IPS-15b (cell line): ENCODE data around the gene RAD51B.
"Not testable (repeated sequence)": the region's sequence is repeated elsewhere in the genome, so short reads cannot be mapped to it uniquely, and the experiment has no call there.

Source experiments
- H3K27me3 ChIP-seq: one replicate; pipeline ENCODE4 v1.6.1; 2013; ENCODE audit warnings: low read length; ENCODE audit not compliant: control insufficient read depth, insufficient read depth
- H3K36me3 ChIP-seq: one replicate; pipeline ENCODE4 v1.6.1; 2013; ENCODE audit warnings: low read length; ENCODE audit not compliant: control insufficient read depth, insufficient read depth
- H3K4me1 ChIP-seq: one replicate; pipeline ENCODE4 v1.6.1; 2013; ENCODE audit warnings: mild to moderate bottlenecking, low read length; ENCODE audit not compliant: control insufficient read depth, insufficient read depth
- H3K4me3 ChIP-seq: one replicate; pipeline ENCODE4 v1.5.1; 2013; ENCODE audit warnings: low read depth, low read length
- H3K9ac ChIP-seq: one replicate; pipeline ENCODE4 v1.6.1; 2013; ENCODE audit warnings: low read depth, mild to moderate bottlenecking, low read length
- H3K9me3 ChIP-seq: one replicate; pipeline ENCODE4 v1.6.1; 2013; ENCODE audit warnings: mild to moderate bottlenecking, low read length; ENCODE audit not compliant: control insufficient read depth, insufficient read depth

Gene RAD51B

GRCh38 chr14:68182492-68182891, 362.9 kb downstream of the RAD51B start:
- Histone ChIP-seq H3K27me3 (peaks cover 5% of the 10 kb centered on the region), H3K4me3 (no peak overlapping the region), H3K4me1 (peaks cover 14% of the 10 kb centered on the region)

GRCh38 chr14:68186500-68187276, 367.1 kb downstream of the RAD51B start:
- H3K9ac ChIP-seq, result not testable (repeated sequence)

More at GRCh38 chr14:68182492-68182891, 362.9 kb downstream of the RAD51B start:
- H3K9ac ChIP-seq, result no peak overlapping the region
- no peaks in the 10 kb centered on the region for H3K9me3 ChIP-seq
- no peaks in the 10 kb centered on the region for H3K36me3 ChIP-seq

GRCh38 chr14:68188174-68188573, 368.6 kb downstream of the RAD51B start:
- Histone ChIP-seq H3K4me3 (no peak overlapping the region), H3K36me3 (no peaks in the 10 kb centered on the region), H3K4me1 (peaks cover 6% of the 10 kb centered on the region), H3K9ac (no peak overlapping the region), H3K9me3 (no peaks in the 10 kb centered on the region), H3K27me3 (no peaks in the 10 kb centered on the region)

More at GRCh38 chr14:68186500-68187276, 367.1 kb downstream of the RAD51B start:
- not testable (repeated sequence) for H3K27me3 ChIP-seq, H3K4me3 ChIP-seq, H3K36me3 ChIP-seq, H3K9me3 ChIP-seq, H3K4me1 ChIP-seq

- Histone ChIP-seq H3K27me3 (no peaks in the 10 kb centered on the region), H3K4me3 (no peak overlapping the region), H3K4me1 (peaks cover 12% of the 10 kb centered on the region), H3K36me3 (no peaks in the 10 kb centered on the region), H3K9me3 (no peaks in the 10 kb centered on the region), H3K9ac (no peak overlapping the region)
Observed at GRCh38 chr14:68190032-68190431, 370.5 kb downstream of the RAD51B start.

- no peak overlapping the region for H3K9ac ChIP-seq
- H3K4me1 ChIP-seq, result peaks cover 12% of the 10 kb centered on the region
- H3K9me3 ChIP-seq, result no peaks in the 10 kb centered on the region
- no peaks in the 10 kb centered on the region for H3K27me3 ChIP-seq
- H3K4me3 ChIP-seq, result no peak overlapping the region
- no peaks in the 10 kb centered on the region for H3K36me3 ChIP-seq
Observed at GRCh38 chr14:68191567-68192321, 372.2 kb downstream of the RAD51B start.

GRCh38 chr14:68192935-68193334, 373.4 kb downstream of the RAD51B start:
- Histone ChIP-seq H3K9me3 (no peaks in the 10 kb centered on the region), H3K36me3 (no peaks in the 10 kb centered on the region), H3K4me3 (no peak overlapping the region), H3K9ac (no peak overlapping the region), H3K27me3 (no peaks in the 10 kb centered on the region), H3K4me1 (peaks cover 16% of the 10 kb centered on the region)

- H3K9me3 ChIP-seq, result no peaks in the 10 kb centered on the region
- no peak overlapping the region for H3K9ac ChIP-seq
- H3K4me3 ChIP-seq, result no peak overlapping the region
- no peaks in the 10 kb centered on the region for H3K36me3 ChIP-seq
- peaks cover 19% of the 10 kb centered on the region for H3K4me1 ChIP-seq
- no peaks in the 10 kb centered on the region for H3K27me3 ChIP-seq
Observed at GRCh38 chr14:68193970-68194681, 374.5 kb downstream of the RAD51B start.

GRCh38 chr14:68195126-68195525, 375.5 kb downstream of the RAD51B start:
- H3K4me1 ChIP-seq, result peaks cover 29% of the 10 kb centered on the region

GRCh38 chr14:68198713-68199495, 379.3 kb downstream of the RAD51B start:
- H3K9me3 ChIP-seq, result no peaks in the 10 kb centered on the region
- H3K9ac ChIP-seq, result no peak overlapping the region
- no peak overlapping the region for H3K4me3 ChIP-seq
- H3K4me1 ChIP-seq, result peaks cover 22% of the 10 kb centered on the region
- no peaks in the 10 kb centered on the region for H3K36me3 ChIP-seq
- H3K27me3 ChIP-seq, result no peaks in the 10 kb centered on the region

More at GRCh38 chr14:68195126-68195525, 375.5 kb downstream of the RAD51B start:
- H3K9me3 ChIP-seq, result no peaks in the 10 kb centered on the region
- H3K36me3 ChIP-seq, result no peaks in the 10 kb centered on the region
- no peak overlapping the region for H3K4me3 ChIP-seq
- no peak overlapping the region for H3K9ac ChIP-seq
- H3K27me3 ChIP-seq, result no peaks in the 10 kb centered on the region

GRCh38 chr14:68199554-68200151, 380.1 kb downstream of the RAD51B start:
- H3K36me3 ChIP-seq, result no peaks in the 10 kb centered on the region
- H3K9ac ChIP-seq, result no peak overlapping the region
- H3K4me3 ChIP-seq, result no peak overlapping the region
- H3K27me3 ChIP-seq, result no peaks in the 10 kb centered on the region
- peaks cover 19% of the 10 kb centered on the region for H3K4me1 ChIP-seq
- H3K9me3 ChIP-seq, result no peaks in the 10 kb centered on the region

- H3K4me3 ChIP-seq, result no peak overlapping the region
- no peaks in the 10 kb centered on the region for H3K9me3 ChIP-seq
- no peaks in the 10 kb centered on the region for H3K36me3 ChIP-seq
- no peaks in the 10 kb centered on the region for H3K27me3 ChIP-seq
- H3K4me1 ChIP-seq, result peaks cover 23% of the 10 kb centered on the region
- no peak overlapping the region for H3K9ac ChIP-seq
Observed at GRCh38 chr14:68203871-68204270, 384.3 kb downstream of the RAD51B start.
